Keratinocyte (primary cell): ENCODE data around the gene BNIP1. TPM values are rescaled to one million over a fixed set of nuclear protein-coding genes. Genes with fewer than 3 reads are reported as not detected.

Experiments used
- DNase-seq: peaks from one replicate; pipeline ENCODE4 v3.0.0-alpha.2; 2011; ENCODE audit warnings: low read depth, missing footprints, low spot score
- FAIRE-seq: peaks from 2 replicates; lab custom pipeline; 2011; peaks lifted over from hg19 to GRCh38; lab: Jason Lieb, UNC
- H2AFZ ChIP-seq: 2 replicates; pipeline ENCODE4 v1.6.0; 2012; ENCODE audit warnings: low read length, control low read depth, inconsistent platforms; ENCODE audit not compliant: control insufficient read depth
- H3K27ac ChIP-seq: 2 replicates; pipeline ENCODE4 v1.5.1; 2011; ENCODE audit warnings: low read length; ENCODE audit not compliant: control insufficient read depth, insufficient read depth
- H3K27me3 ChIP-seq: 3 replicates; pipeline ENCODE4 v1.6.0; 2011; ENCODE audit warnings: low read length; ENCODE audit not compliant: control insufficient read depth, insufficient read depth; ENCODE audit errors: extremely low read depth
- H3K36me3 ChIP-seq, 2 experiments: 2 replicates in 1 of 2; 3 replicates in 1 of 2; pipeline ENCODE4 v1.5.1; 2011; ENCODE audit warnings: low read length in 2 of 2, mild to moderate bottlenecking in 1 of 2; ENCODE audit not compliant: control insufficient read depth in 2 of 2, insufficient read depth in 2 of 2; ENCODE audit errors: extremely low read depth in 1 of 2
- H3K4me1 ChIP-seq: 3 replicates; pipeline ENCODE4 v1.5.1; 2011; ENCODE audit warnings: low read length; ENCODE audit not compliant: control insufficient read depth, insufficient read depth; ENCODE audit errors: extremely low read depth
- H3K4me2 ChIP-seq: 3 replicates; pipeline ENCODE4 v1.6.0; 2011; ENCODE audit warnings: low read depth, low read length; ENCODE audit not compliant: control insufficient read depth, insufficient read depth; ENCODE audit errors: extremely low read depth
- H3K4me3 ChIP-seq, 3 experiments: fragments of 200-600 bp in 1 of 3; sonication (generic) in 1 of 3; 2 replicates in 2 of 3; 3 replicates in 1 of 3; pipeline ENCODE4 v1.5.1; 2011 to 2016; ENCODE audit warnings: low read length in 3 of 3, mild to moderate bottlenecking in 3 of 3, control low read depth in 2 of 3, inconsistent platforms in 1 of 3, low read depth in 1 of 3, mixed read lengths in 1 of 3, mixed run types in 1 of 3, moderate library complexity in 1 of 3; ENCODE audit not compliant: control insufficient read depth in 2 of 3, insufficient read depth in 2 of 3; ENCODE audit errors: extremely low read depth in 1 of 3
- H3K79me2 ChIP-seq: 2 replicates; pipeline ENCODE4 v1.6.0; 2012; ENCODE audit warnings: low read length; ENCODE audit not compliant: control insufficient read depth, insufficient read depth
- H3K9ac ChIP-seq: 3 replicates; pipeline ENCODE4 v1.6.0; 2011; ENCODE audit warnings: low read length; ENCODE audit not compliant: control insufficient read depth, insufficient read depth; ENCODE audit errors: extremely low read depth
- H3K9me1 ChIP-seq: 3 replicates; pipeline ENCODE4 v1.6.0; 2011; ENCODE audit warnings: low read length; ENCODE audit not compliant: control insufficient read depth, insufficient read depth; ENCODE audit errors: extremely low read depth
- H3K9me3 ChIP-seq: 2 replicates; pipeline ENCODE4 v1.5.1; 2012; ENCODE audit warnings: low read depth, low read length; ENCODE audit not compliant: control insufficient read depth
- H4K20me1 ChIP-seq: 3 replicates; pipeline ENCODE4 v1.6.0; 2011; ENCODE audit warnings: low read length; ENCODE audit not compliant: control insufficient read depth, insufficient read depth; ENCODE audit errors: extremely low read depth
- CTCF ChIP-seq, 3 experiments: IDR thresholded peaks in 1 of 3; conservative IDR thresholded peaks in 1 of 3; optimal IDR thresholded peaks in 1 of 3; 2 replicates in 2 of 3; 3 replicates in 1 of 3; pipeline versions ENCODE3 to v1.5.1; 2011; ENCODE audit warnings: low read length in 3 of 3, mild to moderate bottlenecking in 3 of 3, moderate library complexity in 2 of 3, control low read depth in 1 of 3, inconsistent platforms in 1 of 3; ENCODE audit not compliant: insufficient read depth in 2 of 3; ENCODE audit errors: extremely low read depth in 1 of 3
- EZH2 ChIP-seq: IDR thresholded peaks from one replicate; pipeline ENCODE4 v1.6.1; 2012; ENCODE audit warnings: inconsistent platforms, mild to moderate bottlenecking, low read length, moderate library complexity
- dilution Hi-C: fragments of 300-500 bp; cut with MboI; formaldehyde crosslinking; loops from one replicate; pipeline ENCODE4 v1.7.0; 2020; ENCODE audit warnings: low sequenced_read_pairs; ENCODE audit not compliant: extremely low pct_ligation_motif_present
- polyA plus RNA-seq, 5 experiments: library from polyadenylated mRNA; depleted of rRNA in 3 of 5; stranded (reverse) in 3 of 5; stranded (forward) in 1 of 5; unstranded in 1 of 5; fragments of >200 nt; gene quantifications; 1 replicate in 1 of 5; 2 replicates in 3 of 5; 3 replicates in 1 of 5; pipeline versions ENCODE4 v1.2.1 to v1.2.3, GENCODE V29; 2011 to 2012; ENCODE audit warnings: missing spikeins in 2 of 5, low read depth in 1 of 5, low replicate concordance in 1 of 5

Gene BNIP1
- polyA plus RNA-seq, 1 donor (not counting 4 experiments of a cell fraction or from before 2014, with no cell fraction given) = 18.2 TPM

- Histone ChIP-seq H3K36me3 (peaks cover 9 to 11% of the 10 kb centered on the region in 2 experiments), H3K4me1 (no peaks in the 10 kb centered on the region), H3K27me3 (no peaks in the 10 kb centered on the region), H3K4me2 (no peak overlapping the region), H3K9me3 (no peaks in the 10 kb centered on the region), H3K79me2 (no peaks in the 10 kb centered on the region), H3K27ac (no peak overlapping the region), H3K9ac (no peak overlapping the region), H4K20me1 (no peaks in the 10 kb centered on the region), H3K4me3 (no peak overlapping the region), H3K9me1 (no peaks in the 10 kb centered on the region), H2AFZ (no peak overlapping the region)
- TF ChIP-seq CTCF (optimal IDR thresholded peaks at IDR 0.05 in 1 of 3, IDR thresholded peaks at IDR 0.05 in 1 of 3, conservative IDR thresholded peaks at IDR 0.05 in 1 of 3; ENCODE audit: extremely low read depth in 1 of 3, insufficient read depth in 2 of 3, low read length in 3 of 3) (no peak), EZH2 (no peak)
- no peak for FAIRE-seq
- dilution Hi-C loops = no loop called here
- DNase-seq = no peak
Observed at GRCh38 chr5:173163219-173163618, 18.9 kb downstream of the BNIP1 start.

- H3K9ac ChIP-seq = no peak overlapping the region
- no peak overlapping the region for H3K27ac ChIP-seq
- no peaks in the 10 kb centered on the region for H3K27me3 ChIP-seq
- FAIRE-seq (no peak), DNase-seq (no peak)
- no peaks in the 10 kb centered on the region for H3K4me1 ChIP-seq
- dilution Hi-C loops = no loop called here
- H3K4me2 ChIP-seq = no peak overlapping the region
- peaks cover 2 to 5% of the 10 kb centered on the region in 2 experiments for H3K36me3 ChIP-seq
- H3K9me1 ChIP-seq = no peaks in the 10 kb centered on the region
- H3K9me3 ChIP-seq = no peaks in the 10 kb centered on the region
- H4K20me1 ChIP-seq = no peaks in the 10 kb centered on the region
- no peak overlapping the region for H2AFZ ChIP-seq
- H3K79me2 ChIP-seq = no peaks in the 10 kb centered on the region
- TF ChIP-seq EZH2 (no peak), CTCF (optimal IDR thresholded peaks at IDR 0.05 in 1 of 3, IDR thresholded peaks at IDR 0.05 in 1 of 3, conservative IDR thresholded peaks at IDR 0.05 in 1 of 3; ENCODE audit: extremely low read depth in 1 of 3, insufficient read depth in 2 of 3, low read length in 3 of 3) (no peak)
- H3K4me3 ChIP-seq = no peak overlapping the region
Observed at GRCh38 chr5:173165177-173166016, 21.1 kb downstream of the BNIP1 start.
